MCF 10A (cell line): ENCODE results near the gene CDH15. TPM values are rescaled to one million over a fixed set of nuclear protein-coding genes. Genes with fewer than 3 reads are reported as not detected.

Experiments
- BruUV-seq: library from RNA; stranded (reverse); fragments of 400-500 nt; replicated peaks from 2 replicates; lab custom pipeline; 2021; lab: Mats Ljungman, UMichigan
- CTCF ChIA-PET: fragments of 300-600 bp; sonication (Branson Sonifier 250); formaldehyde crosslinking; extraction: SDS; loops from one replicate; lab custom pipeline; 2021; ENCODE audit warnings: antibody characterized with exemption, inconsistent platforms; lab: Yijun Ruan, JAX
- POLR2A ChIA-PET: fragments of 300-600, 350-650 bp; sonication (Branson Sonifier 250); formaldehyde crosslinking; extraction: SDS; loops from one replicate; lab custom pipeline; 2020; ENCODE audit warnings: antibody characterized with exemption, inconsistent platforms; lab: Yijun Ruan, JAX
- DNase-seq: peaks from one replicate; pipeline ENCODE4 v3.0.0-alpha.2; 2018; ENCODE audit not compliant: unreplicated experiment
- H3K27ac Mint-ChIP-seq: one replicate; pipeline ENCODE4 v1.8.0; 2022; ENCODE audit warnings: mild to moderate bottlenecking, low read depth, mixed read lengths; ENCODE audit not compliant: unreplicated experiment
- H3K27me3 Mint-ChIP-seq: one replicate; pipeline ENCODE4 v1.8.0; 2022; ENCODE audit warnings: mixed read lengths; ENCODE audit not compliant: insufficient read depth, unreplicated experiment
- H3K36me3 Mint-ChIP-seq: one replicate; pipeline ENCODE4 v1.8.0; 2022; ENCODE audit warnings: mild to moderate bottlenecking, moderate library complexity, mixed read lengths; ENCODE audit not compliant: insufficient read depth, unreplicated experiment
- H3K4me1 Mint-ChIP-seq: one replicate; pipeline ENCODE4 v1.8.0; 2022; ENCODE audit warnings: mixed read lengths; ENCODE audit not compliant: insufficient read depth, unreplicated experiment
- H3K4me3 Mint-ChIP-seq: one replicate; pipeline ENCODE4 v1.8.0; 2022; ENCODE audit warnings: mild to moderate bottlenecking, moderate library complexity, mixed read lengths; ENCODE audit not compliant: unreplicated experiment
- H3K9me3 Mint-ChIP-seq: one replicate; pipeline ENCODE4 v1.8.0; 2022; ENCODE audit warnings: mixed read lengths; ENCODE audit not compliant: unreplicated experiment
- CTCF ChIP-seq: fragments of 200-600 bp; IDR thresholded peaks from one replicate; pipeline ENCODE4 v1.8.0; 2022; ENCODE audit warnings: antibody characterized with exemption, mild to moderate bottlenecking; ENCODE audit not compliant: unreplicated experiment
- intact Hi-C: fragments of 100-400 bp; cut with micrococcal nuclease; formaldehyde crosslinking; loops from 2 replicates; pipeline ENCODE4 v1.14.1; 2022
- total RNA-seq: library from RNA; stranded (reverse); gene quantifications from 2 replicates; pipeline ENCODE4 v1.2.3, GENCODE V29; 2022

Gene CDH15
- total RNA-seq, 1 experiment from 2014 or later = not detected

GRCh38 chr16:89175280-89176146 lies 4.0 kb downstream of the CDH15 start:
- no peak overlapping the region for H3K27ac Mint-ChIP-seq
- POLR2A ChIA-PET = no interaction called here
- H3K4me3 Mint-ChIP-seq = no peak overlapping the region
- H3K36me3 Mint-ChIP-seq = no peaks in the 10 kb centered on the region
- H3K4me1 Mint-ChIP-seq = peaks cover 5% of the 10 kb centered on the region
- no peaks in the 10 kb centered on the region for H3K9me3 Mint-ChIP-seq
- DNase-seq = no peak
- BruUV-seq = no TSS peak
- H3K27me3 Mint-ChIP-seq = no peaks in the 10 kb centered on the region
- no peak for TF ChIP-seq CTCF
- CTCF ChIA-PET = interaction anchor here (0.7 kb wide), 1 partner anchor 435 kb away, joined by 3 read pairs; no protein-coding TSS in a partner anchor
- intact Hi-C loops = no loop called here

- H3K27me3 Mint-ChIP-seq = no peaks in the 10 kb centered on the region
- no peaks in the 10 kb centered on the region for H3K36me3 Mint-ChIP-seq
- H3K27ac Mint-ChIP-seq = no peak overlapping the region
- CTCF ChIA-PET = interaction anchor here (0.6 kb wide), 1 partner anchor 606 kb away, joined by 4 read pairs; no protein-coding TSS in a partner anchor
- intact Hi-C loops = no loop called here
- H3K9me3 Mint-ChIP-seq = no peaks in the 10 kb centered on the region
- POLR2A ChIA-PET = interaction anchor here (0.5 kb wide), 1 partner anchor 87 kb away, joined by 3 read pairs; no protein-coding TSS in a partner anchor
- H3K4me3 Mint-ChIP-seq = no peak overlapping the region
- H3K4me1 Mint-ChIP-seq = no peaks in the 10 kb centered on the region
- no peak for TF ChIP-seq CTCF
- BruUV-seq = no TSS peak
- DNase-seq = no peak
These were observed 4.7 kb downstream of the CDH15 start for GRCh38 chr16:89176147-89176690.

- no TSS peak for BruUV-seq
- TF ChIP-seq CTCF = no peak
- DNase-seq = no peak
- Mint-ChIP-seq H3K36me3 (peaks cover 4% of the 10 kb centered on the region), H3K4me1 (no peaks in the 10 kb centered on the region), H3K27me3 (no peaks in the 10 kb centered on the region), H3K27ac (no peak overlapping the region), H3K9me3 (no peaks in the 10 kb centered on the region), H3K4me3 (no peak overlapping the region)
- CTCF ChIA-PET = interaction anchor here (0.6 kb wide), 1 partner anchor 607 kb away, joined by 4 read pairs; no protein-coding TSS in a partner anchor
- POLR2A ChIA-PET = interaction anchor here (0.5 kb wide), 1 partner anchor 87 kb away, joined by 3 read pairs; no protein-coding TSS in a partner anchor
- intact Hi-C loops = no loop called here
These were observed 5.2 kb downstream of the CDH15 start for GRCh38 chr16:89176717-89177116.

GRCh38 chr16:89177501-89177900 lies 6.0 kb downstream of the CDH15 start:
- CTCF ChIA-PET = interaction anchor here (1.0 kb wide), 1 partner anchor 38 kb away, joined by 3 read pairs; no protein-coding TSS in a partner anchor
- Mint-ChIP-seq H3K9me3 (no peaks in the 10 kb centered on the region), H3K36me3 (peaks cover 4% of the 10 kb centered on the region), H3K27ac (no peak overlapping the region), H3K27me3 (no peaks in the 10 kb centered on the region), H3K4me3 (no peak overlapping the region), H3K4me1 (no peaks in the 10 kb centered on the region)
- intact Hi-C loops = no loop called here
- no peak for TF ChIP-seq CTCF
- no peak for DNase-seq
- no TSS peak for BruUV-seq
- POLR2A ChIA-PET = interaction anchor here (0.6 kb wide), 1 partner anchor 327 kb away, joined by 3 read pairs; no protein-coding TSS in a partner anchor
